Naive B cell (primary cell): ENCODE data around the gene INPP5B. TPM values are rescaled to one million over a fixed set of nuclear protein-coding genes. Genes with fewer than 3 reads are reported as not detected.

Experiments
- ATAC-seq, 2 donors: fragments of 150-1000 bp; cut with Tn5 transposase; 2 replicates each; pipeline ENCODE4 v1.10.0; 2021; ENCODE audit warnings: low read depth in 2 of 2, mild to moderate bottlenecking in 2 of 2, moderate library complexity in 2 of 2
- DNase-seq: peaks from one replicate; pipeline ENCODE4 v3.0.0; 2022
- H3K27ac Mint-ChIP-seq, 6 donors: one replicate each; pipeline ENCODE4 v1.8.0; 2020 to 2022; ENCODE audit warnings: mild to moderate bottlenecking in 6 of 6, mixed read lengths in 6 of 6, moderate library complexity in 5 of 6, inconsistent platforms in 2 of 6
- H3K27me3 Mint-ChIP-seq, 3 donors: one replicate each; pipeline ENCODE4 v1.8.0; 2021 to 2022; ENCODE audit warnings: mixed read lengths in 3 of 3, mild to moderate bottlenecking in 1 of 3
- H3K36me3 Mint-ChIP-seq, 2 donors: one replicate each; pipeline ENCODE4 v1.8.0; 2020 to 2022; ENCODE audit warnings: mixed read lengths in 2 of 2, inconsistent platforms in 1 of 2, mild to moderate bottlenecking in 1 of 2
- H3K4me1 Mint-ChIP-seq, 3 donors: one replicate each; pipeline ENCODE4 v1.8.0; 2020 to 2022; ENCODE audit warnings: mixed read lengths in 3 of 3, inconsistent platforms in 1 of 3, mild to moderate bottlenecking in 1 of 3, moderate library complexity in 1 of 3
- H3K4me3 Mint-ChIP-seq, 8 donors: one replicate each; pipeline ENCODE4 v1.8.0; 2020 to 2022; ENCODE audit warnings: mild to moderate bottlenecking in 8 of 8, mixed read lengths in 8 of 8, moderate library complexity in 8 of 8, inconsistent platforms in 2 of 8
- H3K9me3 Mint-ChIP-seq, 7 donors: one replicate each; pipeline ENCODE4 v1.8.0; 2020 to 2022; ENCODE audit warnings: mixed read lengths in 7 of 7, mild to moderate bottlenecking in 5 of 7, inconsistent platforms in 2 of 7, moderate library complexity in 1 of 7
- polyA plus RNA-seq, 6 donors: library from polyadenylated mRNA; unstranded; fragments of 300-500 nt; fragmentation: Illumina TruSeq; gene quantifications; one replicate each; pipeline ENCODE4 v1.2.3, GENCODE V29; 2021; ENCODE audit warnings: low read depth in 6 of 6

Gene INPP5B
- polyA plus RNA-seq, 6 donors from 2014 or later, result 15.7 to 25.5 (median 22.3) TPM

- no peak overlapping the region for H3K4me3 Mint-ChIP-seq
- H3K9me3 Mint-ChIP-seq, result no peaks in the 10 kb centered on the region
- peaks cover 7 to 14% of the 10 kb centered on the region in 2 donors for H3K36me3 Mint-ChIP-seq
- no peak overlapping the region for H3K27ac Mint-ChIP-seq
- DNase-seq (no peak), ATAC-seq (no peak)
- peaks cover 0 to 4% (median 3%) of the 10 kb centered on the region in 3 donors for H3K4me1 Mint-ChIP-seq
- no peaks in the 10 kb centered on the region for H3K27me3 Mint-ChIP-seq
These were observed 8.8 kb upstream of the INPP5B start for GRCh38 chr1:37955685-37956084.

- H3K36me3 Mint-ChIP-seq, result peaks cover 7% of the 10 kb centered on the region in 2 donors
- H3K27ac Mint-ChIP-seq, result peak overlapping the region in 1 of 6 donors; percentile 27
These were observed 7.6 kb upstream of the INPP5B start for GRCh38 chr1:37954316-37954971.

GRCh38 chr1:37952738-37953137, 5.9 kb upstream of the INPP5B start:
- peaks cover 0 to 9% (median 7%) of the 10 kb centered on the region in 3 donors for H3K4me1 Mint-ChIP-seq
- H3K9me3 Mint-ChIP-seq, result no peaks in the 10 kb centered on the region
- H3K4me3 Mint-ChIP-seq, result no peak overlapping the region
- no peak for DNase-seq
- peaks cover 0 to 7% of the 10 kb centered on the region in 2 donors for H3K36me3 Mint-ChIP-seq
- H3K27ac Mint-ChIP-seq, result no peak overlapping the region
- ATAC-seq, result no peak
- no peaks in the 10 kb centered on the region for H3K27me3 Mint-ChIP-seq

More at GRCh38 chr1:37954316-37954971, 7.6 kb upstream of the INPP5B start:
- ATAC-seq, result no peak
- no peaks in the 10 kb centered on the region for H3K9me3 Mint-ChIP-seq
- no peaks in the 10 kb centered on the region for H3K27me3 Mint-ChIP-seq
- DNase-seq, result no peak
- H3K4me1 Mint-ChIP-seq, result peaks cover 0 to 4% (median 3%) of the 10 kb centered on the region in 3 donors
- H3K4me3 Mint-ChIP-seq, result no peak overlapping the region

GRCh38 chr1:37951783-37952624, 5.2 kb upstream of the INPP5B start:
- Mint-ChIP-seq H3K27me3 (no peaks in the 10 kb centered on the region), H3K36me3 (peaks cover 0 to 7% of the 10 kb centered on the region in 2 donors), H3K4me3 (no peak overlapping the region), H3K9me3 (no peaks in the 10 kb centered on the region), H3K4me1 (peaks cover 6 to 16% (median 11%) of the 10 kb centered on the region in 3 donors), H3K27ac (no peak overlapping the region)
- DNase-seq, result no peak
- no peak for ATAC-seq

- ATAC-seq (no peak), DNase-seq (no peak)
- no peaks in the 10 kb centered on the region for H3K9me3 Mint-ChIP-seq
- no peaks in the 10 kb centered on the region for H3K27me3 Mint-ChIP-seq
- no peak overlapping the region for H3K4me3 Mint-ChIP-seq
- peaks cover 14 to 23% (median 19%) of the 10 kb centered on the region in 3 donors for H3K4me1 Mint-ChIP-seq
- peaks cover 0 to 4% of the 10 kb centered on the region in 2 donors for H3K36me3 Mint-ChIP-seq
- peak overlapping the region in 1 of 6 donors; percentile 19 for H3K27ac Mint-ChIP-seq
These were observed 4.4 kb upstream of the INPP5B start for GRCh38 chr1:37951041-37951782.

GRCh38 chr1:37949524-37950152, 2.8 kb upstream of the INPP5B start:
- no peak for DNase-seq
- peaks cover 17 to 28% (median 19%) of the 10 kb centered on the region in 3 donors for H3K4me1 Mint-ChIP-seq
- peak overlapping the region in 2 of 6 donors; percentile 18 to 77 for H3K27ac Mint-ChIP-seq
- H3K9me3 Mint-ChIP-seq, result no peaks in the 10 kb centered on the region
- H3K27me3 Mint-ChIP-seq, result no peaks in the 10 kb centered on the region
- H3K36me3 Mint-ChIP-seq, result no peaks in the 10 kb centered on the region
- H3K4me3 Mint-ChIP-seq, result no peak overlapping the region
- ATAC-seq, result no peak

GRCh38 chr1:37948841-37949240, 2.0 kb upstream of the INPP5B start:
- no peaks in the 10 kb centered on the region for H3K36me3 Mint-ChIP-seq
- H3K4me3 Mint-ChIP-seq, result no peak overlapping the region
- H3K4me1 Mint-ChIP-seq, result peaks cover 17 to 28% (median 19%) of the 10 kb centered on the region in 3 donors
- no peak overlapping the region for H3K27ac Mint-ChIP-seq
- H3K27me3 Mint-ChIP-seq, result no peaks in the 10 kb centered on the region
- DNase-seq (no peak), ATAC-seq (no peak)
- H3K9me3 Mint-ChIP-seq, result no peaks in the 10 kb centered on the region

- Mint-ChIP-seq H3K36me3 (no peaks in the 10 kb centered on the region), H3K4me3 (peak overlapping the region in 4 of 8 donors; percentile 29 to 96 (median 66)), H3K27ac (no peak overlapping the region), H3K9me3 (no peaks in the 10 kb centered on the region), H3K4me1 (peaks cover 17 to 28% (median 19%) of the 10 kb centered on the region in 3 donors), H3K27me3 (no peaks in the 10 kb centered on the region)
- DNase-seq (no peak), ATAC-seq (no peak)
These were observed 1.3 kb upstream of the INPP5B start for GRCh38 chr1:37948166-37948565.

GRCh38 chr1:37947364-37947763, 511 bp upstream of the INPP5B start:
- Mint-ChIP-seq H3K27me3 (no peaks in the 10 kb centered on the region), H3K4me1 (peaks cover 17 to 28% (median 19%) of the 10 kb centered on the region in 3 donors), H3K4me3 (peak overlapping the region; percentile 82 to 97 (median 96)), H3K27ac (peak overlapping the region in 4 of 6 donors; percentile 44 to 83 (median 78)), H3K36me3 (no peaks in the 10 kb centered on the region), H3K9me3 (no peaks in the 10 kb centered on the region)
- DNase-seq, result no peak
- no peak for ATAC-seq

GRCh38 chr1:37945743-37946702, 830 bp downstream of the INPP5B start:
- H3K4me3 Mint-ChIP-seq, result peak overlapping the region; percentile 82 to 97 (median 96)

GRCh38 chr1:37945251-37945650, 1.6 kb downstream of the INPP5B start:
- Mint-ChIP-seq H3K36me3 (no peaks in the 10 kb centered on the region), H3K4me3 (peak overlapping the region in 5 of 8 donors; percentile 15 to 97 (median 29)), H3K4me1 (peaks cover 15 to 26% (median 17%) of the 10 kb centered on the region in 3 donors), H3K27ac (no peak overlapping the region), H3K27me3 (no peaks in the 10 kb centered on the region), H3K9me3 (no peaks in the 10 kb centered on the region)
- ATAC-seq, result no peak
- no peak for DNase-seq

More at GRCh38 chr1:37945743-37946702, 830 bp downstream of the INPP5B start:
- H3K4me1 Mint-ChIP-seq, result peaks cover 15 to 28% (median 17%) of the 10 kb centered on the region in 3 donors
- peak overlapping the region in 2 of 6 donors; percentile 67 to 76 for H3K27ac Mint-ChIP-seq
- no peaks in the 10 kb centered on the region for H3K27me3 Mint-ChIP-seq
- DNase-seq (no peak), ATAC-seq (peak in 1 of 2 donors; percentile 6)
- H3K9me3 Mint-ChIP-seq, result no peaks in the 10 kb centered on the region
- no peaks in the 10 kb centered on the region for H3K36me3 Mint-ChIP-seq

GRCh38 chr1:37944816-37945215, 2.0 kb downstream of the INPP5B start:
- ATAC-seq (no peak), DNase-seq (no peak)
- Mint-ChIP-seq H3K27me3 (no peaks in the 10 kb centered on the region), H3K36me3 (no peaks in the 10 kb centered on the region), H3K27ac (no peak overlapping the region), H3K4me3 (peak overlapping the region in 3 of 8 donors; percentile 21 to 33 (median 29)), H3K9me3 (no peaks in the 10 kb centered on the region), H3K4me1 (peaks cover 15 to 26% (median 17%) of the 10 kb centered on the region in 3 donors)
